Ovary (tissue), 9 donors: ENCODE data around the gene ZNRD2. TPM values are rescaled to one million over a fixed set of nuclear protein-coding genes. Genes with fewer than 3 reads are reported as not detected.

ENCODE experiments used
- DNase-seq, 5 donors: peaks; one replicate each; pipeline ENCODE4 v3.0.0-alpha.2; 2019 to 2020
- H3K27ac ChIP-seq, 2 donors: fragments of 200-600 bp; one replicate each; pipeline versions ENCODE4 v1.5.1 to v1.8.0; 2019 to 2022
- H3K27me3 ChIP-seq: fragments of 200-600 bp; one replicate; pipeline ENCODE4 v1.8.0; 2022
- H3K36me3 ChIP-seq: fragments of 200-600 bp; sonication (generic); one replicate; pipeline ENCODE4 v1.5.1; 2019
- H3K4me1 ChIP-seq: one replicate; pipeline ENCODE4 v1.8.1; 2013; ENCODE audit warnings: mild to moderate bottlenecking, moderate library complexity; ENCODE audit not compliant: insufficient read depth
- H3K4me3 ChIP-seq: fragments of 200-600 bp; sonication (generic); one replicate; pipeline ENCODE4 v1.5.1; 2017
- H3K9me3 ChIP-seq, 2 donors: fragments of 200-600 bp in 1 of 2; sonication (generic) in 1 of 2; one replicate each; pipeline versions ENCODE4 v1.5.1 to v1.8.1; 2013 to 2019; ENCODE audit warnings: mild to moderate bottlenecking in 1 of 2, moderate library complexity in 1 of 2
- EP300 ChIP-seq: sonication (generic); formaldehyde crosslinking; IDR thresholded peaks from one replicate; pipeline ENCODE4 v1.6.1; 2017; ENCODE audit warnings: antibody characterized with exemption
- POLR2A ChIP-seq: fragments of 450-650 bp; IDR thresholded peaks from one replicate; pipeline ENCODE4 v1.6.1; 2017; ENCODE audit warnings: antibody characterized with exemption, mild to moderate bottlenecking, moderate library complexity
- WGBS, 3 donors: extraction: QIAGEN DNeasy Blood & Tissue Kit in 1 of 3; methylation state at CpG; one replicate each; pipeline versions ENCODE4 v1.1.5 to v1.1.7; 2013 to 2017; 5-methylcytosine and 5-hydroxymethylcytosine counted together
- intact Hi-C, 4 donors: fragments of 100-400 bp; cut with DNase I; formaldehyde crosslinking; loops; one replicate each; pipeline versions ENCODE4 v1.11.0 to v1.15.1; 2022 to 2023
- polyA plus RNA-seq, 2 donors: library from polyadenylated mRNA; stranded (reverse); fragments of 200-250 nt in 1 of 2; fragments of 350-450 nt in 1 of 2; fragmentation: Illumina TruSeq in 1 of 2; extraction: RNeasy Lipid Tissue Mini Kit (QIAGEN cat#74804) in 1 of 2; gene quantifications; one replicate each; pipeline ENCODE4 v1.2.3, GENCODE V29; 2013 to 2014
- small RNA-seq: library from RNA; depleted of rRNA; stranded (forward); fragments of <200 nt; gene quantifications from one replicate; pipeline ENCODE3, GENCODE V24; 2016
- total RNA-seq, 7 donors: library from RNA; depleted of rRNA in 2 of 7; stranded (reverse); fragments of >200 nt in 2 of 7; fragmentation: NEBNext Ultra II Directional in 3 of 7; extraction: Animal tissue kit (Norgen Biotek cat#: 25700) in 3 of 7; gene quantifications; one replicate each; pipeline versions ENCODE4 v1.1.0 to v1.2.4, GENCODE V29; 2016 to 2023
- TF ChIP-seq, protein P1 (sequence below), 3 donors: fragments of 450-650 bp in 2 of 3; fragments of 200-600 bp in 1 of 3; IDR thresholded peaks; one replicate each; pipeline versions ENCODE4 v1.5.1 to v1.8.0; 2016 to 2022; ENCODE audit warnings: antibody characterized with exemption in 3 of 3, mild to moderate bottlenecking in 1 of 3
- donor health status: DM: no; HTN: no; CAD: no; lungs with moderate emphysema.
- donor health status: DM: no; HTN: no; CAD: no.
- donor health status: Bipolar disorder and iron deficiency.
- donor health status: DM: yes; HTN: yes; CAD: no.
- donor health status: DM: no; HTN: no; CAD: no.
- donor health status: DM: yes; HTN: yes; CAD: no.

ZNRD2 gene
- total and polyA plus RNA-seq, 9 donors, result 2.3 to 61.8 (median 39.2) TPM

DNA sequence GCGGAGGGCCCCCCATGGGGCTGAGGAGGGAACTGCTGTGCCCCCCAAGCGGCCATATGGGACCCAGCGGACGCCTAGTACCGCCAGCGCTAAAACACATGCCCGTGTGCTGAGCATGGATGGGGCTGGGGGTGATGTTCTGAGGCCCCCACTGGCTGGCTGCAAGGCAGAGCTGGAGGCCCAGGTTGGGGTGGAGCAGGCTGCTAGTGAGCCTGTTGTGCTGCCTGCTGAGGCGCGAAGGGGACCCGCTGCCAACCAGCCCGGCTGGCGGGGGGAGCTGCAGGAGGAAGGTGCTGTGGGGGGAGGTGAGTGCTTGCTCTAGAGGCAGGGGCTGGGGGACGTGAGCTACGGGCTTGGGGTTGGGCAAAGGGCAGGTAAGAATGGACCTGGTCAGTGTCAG, 48.5 kb downstream of the ZNRD2 start:
- H3K27me3 ChIP-seq, result no peaks in the 10 kb centered on the region
- H3K4me1 ChIP-seq, result peaks cover 3% of the 10 kb centered on the region
- intact Hi-C loops, result loop anchor here in 1 of 4 donors (2.0 kb wide), 1 partner anchor 150 kb away; no protein-coding TSS in a partner anchor
- 83 to 90% (median 84%) methylated on average over 14 of the region's 14 CpGs for whole genome bisulfite sequencing, 3 donors
- no peaks in the 10 kb centered on the region for H3K36me3 ChIP-seq
- no peaks in the 10 kb centered on the region for H3K9me3 ChIP-seq
- no peak overlapping the region for H3K4me3 ChIP-seq
- TF ChIP-seq POLR2A (no peak), EP300 (no peak)
- TF ChIP-seq, protein P1, sequence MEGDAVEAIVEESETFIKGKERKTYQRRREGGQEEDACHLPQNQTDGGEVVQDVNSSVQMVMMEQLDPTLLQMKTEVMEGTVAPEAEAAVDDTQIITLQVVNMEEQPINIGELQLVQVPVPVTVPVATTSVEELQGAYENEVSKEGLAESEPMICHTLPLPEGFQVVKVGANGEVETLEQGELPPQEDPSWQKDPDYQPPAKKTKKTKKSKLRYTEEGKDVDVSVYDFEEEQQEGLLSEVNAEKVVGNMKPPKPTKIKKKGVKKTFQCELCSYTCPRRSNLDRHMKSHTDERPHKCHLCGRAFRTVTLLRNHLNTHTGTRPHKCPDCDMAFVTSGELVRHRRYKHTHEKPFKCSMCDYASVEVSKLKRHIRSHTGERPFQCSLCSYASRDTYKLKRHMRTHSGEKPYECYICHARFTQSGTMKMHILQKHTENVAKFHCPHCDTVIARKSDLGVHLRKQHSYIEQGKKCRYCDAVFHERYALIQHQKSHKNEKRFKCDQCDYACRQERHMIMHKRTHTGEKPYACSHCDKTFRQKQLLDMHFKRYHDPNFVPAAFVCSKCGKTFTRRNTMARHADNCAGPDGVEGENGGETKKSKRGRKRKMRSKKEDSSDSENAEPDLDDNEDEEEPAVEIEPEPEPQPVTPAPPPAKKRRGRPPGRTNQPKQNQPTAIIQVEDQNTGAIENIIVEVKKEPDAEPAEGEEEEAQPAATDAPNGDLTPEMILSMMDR (IDR thresholded peaks at IDR 0.05), result no peak
- no peak overlapping the region for H3K27ac ChIP-seq
- peak in 1 of 5 donors; percentile 29 for DNase-seq

DNA sequence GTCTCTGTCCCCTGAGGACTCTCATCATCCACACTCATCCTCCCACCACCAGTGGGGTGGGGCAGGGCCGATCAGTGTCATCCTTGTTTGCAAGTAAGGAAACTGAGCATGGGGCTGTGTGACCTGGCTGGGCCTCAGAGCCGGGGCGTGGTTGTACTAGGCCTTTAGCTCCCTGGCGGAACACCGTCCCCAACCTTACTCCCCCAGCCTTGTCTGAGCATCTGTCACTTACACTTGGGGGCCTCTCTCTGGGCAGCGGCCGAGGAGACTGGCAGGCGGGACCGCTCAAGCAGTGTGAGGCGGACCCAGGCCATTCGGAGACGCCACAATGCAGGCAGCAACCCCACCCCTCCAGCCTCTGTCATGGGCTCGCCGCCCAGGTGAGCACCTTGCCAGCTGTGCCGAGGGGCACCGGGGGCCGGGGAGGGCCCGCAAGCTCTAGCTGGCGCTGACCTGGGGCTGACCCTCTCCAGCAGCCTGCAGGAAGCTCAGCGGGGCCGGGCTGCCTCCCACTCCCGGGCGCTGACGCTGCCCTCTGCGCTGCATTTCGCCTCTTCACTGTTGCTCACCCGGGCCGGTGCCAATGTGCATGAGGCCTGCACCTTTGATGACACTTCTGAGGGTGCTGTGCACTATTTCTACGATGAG, 49.1 kb downstream of the ZNRD2 start:
- no peaks in the 10 kb centered on the region for H3K9me3 ChIP-seq
- intact Hi-C loops, result loop anchor here in 1 of 4 donors (2.0 kb wide), 1 partner anchor 149 kb away; no protein-coding TSS in a partner anchor
- 86 to 89% (median 87%) methylated on average over 27 to 29 of the region's 29 CpGs for WGBS, 3 donors
- H3K4me3 ChIP-seq, result no peak overlapping the region
- no peaks in the 10 kb centered on the region for H3K27me3 ChIP-seq
- peaks cover 3% of the 10 kb centered on the region for H3K4me1 ChIP-seq
- TF ChIP-seq EP300 (no peak), POLR2A (no peak)
- TF ChIP-seq, protein P1 (IDR thresholded peaks at IDR 0.05), result no peak
- DNase-seq, result peak in 1 of 5 donors; percentile 31
- no peak overlapping the region for H3K27ac ChIP-seq
- no peaks in the 10 kb centered on the region for H3K36me3 ChIP-seq

DNA sequence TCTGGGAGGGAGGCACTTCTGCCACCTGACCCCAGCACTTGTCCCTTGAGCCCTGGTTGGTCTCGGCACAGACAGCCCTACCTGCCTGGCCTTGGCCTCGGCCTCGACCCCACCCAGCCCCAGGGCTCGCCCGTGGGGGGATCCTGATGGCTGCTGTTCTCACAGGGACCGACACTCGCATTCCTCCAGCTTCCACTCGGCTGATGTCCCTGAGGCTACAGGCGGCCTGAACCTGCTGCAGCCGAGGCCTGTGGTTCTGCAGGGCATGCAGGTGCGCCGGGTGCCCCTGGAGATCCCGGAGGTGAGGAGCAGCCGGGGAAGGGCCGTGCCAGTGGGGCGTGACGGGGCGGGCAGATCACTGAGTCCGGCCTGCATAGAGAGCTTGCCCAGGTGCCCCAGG, 50.4 kb downstream of the ZNRD2 start:
- no peak overlapping the region for H3K27ac ChIP-seq
- H3K27me3 ChIP-seq, result no peaks in the 10 kb centered on the region
- no peaks in the 10 kb centered on the region for H3K9me3 ChIP-seq
- peak in 1 of 5 donors; percentile 21 for DNase-seq
- 89 to 91% (median 90%) methylated on average over 19 of the region's 19 CpGs for WGBS, 3 donors
- H3K4me3 ChIP-seq, result no peak overlapping the region
- no peaks in the 10 kb centered on the region for H3K36me3 ChIP-seq
- intact Hi-C loops, result no loop called here
- TF ChIP-seq, protein P1 (IDR thresholded peaks at IDR 0.05), result no peak
- TF ChIP-seq POLR2A (no peak), EP300 (no peak)
- peaks cover 3% of the 10 kb centered on the region for H3K4me1 ChIP-seq

DNA sequence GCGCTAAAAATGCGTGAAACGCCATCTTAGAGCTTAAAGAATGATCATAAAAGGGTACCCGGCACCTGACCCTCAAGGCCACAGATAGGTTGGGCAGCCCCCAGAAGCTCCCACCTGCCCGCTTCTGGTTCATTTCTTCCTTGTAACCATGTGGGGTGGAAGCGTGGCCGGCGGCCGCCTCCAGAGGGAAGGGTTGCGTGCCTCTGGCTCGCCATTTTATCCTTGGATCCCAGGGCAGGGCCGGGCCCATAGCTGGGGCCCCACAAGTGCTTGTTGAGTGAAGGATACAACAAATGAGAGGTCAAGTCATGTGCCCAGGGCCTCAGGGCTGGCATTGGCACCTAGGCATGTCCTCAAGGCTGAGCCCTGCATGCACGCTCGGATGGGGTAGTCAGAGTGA, 51.2 kb downstream of the ZNRD2 start:
- H3K4me3 ChIP-seq, result no peak overlapping the region
- H3K27ac ChIP-seq, result no peak overlapping the region
- peaks cover 3% of the 10 kb centered on the region for H3K4me1 ChIP-seq
- no peaks in the 10 kb centered on the region for H3K9me3 ChIP-seq
- DNase-seq, result no peak
- no peaks in the 10 kb centered on the region for H3K36me3 ChIP-seq
- H3K27me3 ChIP-seq, result no peaks in the 10 kb centered on the region
- no peak for TF ChIP-seq EP300
- intact Hi-C loops, result no loop called here
- 91 to 94% (median 93%) methylated on average over 14 of the region's 14 CpGs for WGBS, 3 donors

Small RNA genes within 50 kb of the gene (small RNA-seq; reads per million reads assigned to genes)
- gene AP001362.1, result not detected

Other genes with a start within 250 kb of the ZNRD2 start
- 10 to 100 TPM; 49.7 to 99.1 (median 85.4) TPM for gene DPF2, start 236.6 kb upstream of the ZNRD2 start, total RNA-seq
- 10 to 100 TPM; 52.0 to 78.4 TPM for gene DPF2, start 236.6 kb upstream of the ZNRD2 start, polyA plus RNA-seq
- under 1 TPM in 6 of 7 donors, not detected in 1; 0.11 to 0.72 (median 0.34) TPM for gene TIGD3, start 215.7 kb upstream of the ZNRD2 start, total RNA-seq
- under 1 TPM in 1 of 2 donors, not detected in 1; 0.31 TPM for gene TIGD3, start 215.7 kb upstream of the ZNRD2 start, polyA plus RNA-seq
- 1 to 10 TPM; 3.2 to 8.7 (median 4.6) TPM for gene SLC25A45, start 187.8 kb upstream of the ZNRD2 start, total RNA-seq
- gene SLC25A45, start 187.8 kb upstream of the ZNRD2 start, polyA plus RNA-seq, result 1 to 10 TPM; 2.7 to 3.4 TPM
- gene FRMD8, start 183.8 kb upstream of the ZNRD2 start, total RNA-seq, result 10 to 100 TPM; 21.2 to 41.7 (median 25.5) TPM
- gene FRMD8, start 183.8 kb upstream of the ZNRD2 start, polyA plus RNA-seq, result 10 to 100 TPM in 1 of 2 donors, 1 to 10 TPM in 1; 4.3 to 15.8 TPM
- gene NEAT1, start 147.7 kb upstream of the ZNRD2 start, total RNA-seq, result 100 to 1,000 TPM; 175 to 850 (median 372) TPM
- 100 to 1,000 TPM; 216 to 268 TPM for gene NEAT1, start 147.7 kb upstream of the ZNRD2 start, polyA plus RNA-seq
- gene MALAT1, start 71.4 kb upstream of the ZNRD2 start, total RNA-seq, result over 10,000 TPM in 4 of 7 donors, 1,000 to 10,000 TPM in 3; 4,813 to 13,132 (median 10,519) TPM
- gene MALAT1, start 71.4 kb upstream of the ZNRD2 start, polyA plus RNA-seq, result 100 to 1,000 TPM; 396 to 616 TPM
- gene SCYL1, start 45.4 kb upstream of the ZNRD2 start, total RNA-seq, result 100 to 1,000 TPM in 1 of 7 donors, 10 to 100 TPM in 6; 59.0 to 118 (median 96.2) TPM
- gene SCYL1, start 45.4 kb upstream of the ZNRD2 start, polyA plus RNA-seq, result 10 to 100 TPM; 11.7 to 71.6 TPM
- 100 to 1,000 TPM; 143 to 292 (median 198) TPM for gene LTBP3, start 12.1 kb upstream of the ZNRD2 start, total RNA-seq
- gene LTBP3, start 12.1 kb upstream of the ZNRD2 start, polyA plus RNA-seq, result 100 to 1,000 TPM in 1 of 2 donors, 10 to 100 TPM in 1; 35.9 to 130 TPM
- gene FAM89B, start 2.1 kb downstream of the ZNRD2 start, total RNA-seq, result 10 to 100 TPM; 41.0 to 74.0 (median 53.3) TPM
- gene FAM89B, start 2.1 kb downstream of the ZNRD2 start, polyA plus RNA-seq, result 10 to 100 TPM in 1 of 2 donors, 1 to 10 TPM in 1; 1.9 to 47.8 TPM
- 10 to 100 TPM; 21.7 to 63.0 (median 40.3) TPM for gene EHBP1L1, start 5.6 kb downstream of the ZNRD2 start, total RNA-seq
- 10 to 100 TPM; 24.5 to 42.4 TPM for gene EHBP1L1, start 5.6 kb downstream of the ZNRD2 start, polyA plus RNA-seq
- 1 to 10 TPM in 3 of 7 donors, under 1 TPM in 4; 0.65 to 4.0 (median 0.95) TPM for gene KCNK7, start 25.3 kb downstream of the ZNRD2 start, total RNA-seq
- 1 to 10 TPM in 1 of 2 donors, not detected in 1; 1.5 TPM for gene KCNK7, start 25.3 kb downstream of the ZNRD2 start, polyA plus RNA-seq
- gene MAP3K11, start 43.7 kb downstream of the ZNRD2 start, total RNA-seq, result 10 to 100 TPM; 23.2 to 51.9 (median 46.0) TPM
- gene MAP3K11, start 43.7 kb downstream of the ZNRD2 start, polyA plus RNA-seq, result 10 to 100 TPM in 1 of 2 donors, 1 to 10 TPM in 1; 6.7 to 27.9 TPM
- gene PCNX3, start 45.3 kb downstream of the ZNRD2 start, total RNA-seq, result 10 to 100 TPM; 10.6 to 42.1 (median 28.2) TPM
- gene PCNX3, start 45.3 kb downstream of the ZNRD2 start, polyA plus RNA-seq, result 10 to 100 TPM in 1 of 2 donors, 1 to 10 TPM in 1; 3.3 to 14.8 TPM
- gene SIPA1, start 67.6 kb downstream of the ZNRD2 start, total RNA-seq, result 10 to 100 TPM; 15.0 to 48.2 (median 42.6) TPM
- gene SIPA1, start 67.6 kb downstream of the ZNRD2 start, polyA plus RNA-seq, result 10 to 100 TPM; 10.0 to 26.7 TPM
- 100 to 1,000 TPM in 1 of 7 donors, 10 to 100 TPM in 6; 50.8 to 102 (median 91.6) TPM for gene RELA, start 92.4 kb downstream of the ZNRD2 start, total RNA-seq
- 10 to 100 TPM; 52.0 to 55.0 TPM for gene RELA, start 92.4 kb downstream of the ZNRD2 start, polyA plus RNA-seq
- 100 to 1,000 TPM in 1 of 7 donors, 10 to 100 TPM in 6; 64.5 to 110 (median 78.2) TPM for gene KAT5, start 141.8 kb downstream of the ZNRD2 start, total RNA-seq
- 10 to 100 TPM; 56.1 to 67.0 TPM for gene KAT5, start 141.8 kb downstream of the ZNRD2 start, polyA plus RNA-seq
- 100 to 1,000 TPM in 1 of 7 donors, 10 to 100 TPM in 6; 42.5 to 154 (median 49.7) TPM for gene RNASEH2C, start 150.3 kb downstream of the ZNRD2 start, total RNA-seq
- 10 to 100 TPM; 17.9 to 67.2 TPM for gene RNASEH2C, start 150.3 kb downstream of the ZNRD2 start, polyA plus RNA-seq
- 10 to 100 TPM in 2 of 7 donors, 1 to 10 TPM in 5; 4.6 to 14.7 (median 8.6) TPM for gene AP5B1, start 210.5 kb downstream of the ZNRD2 start, total RNA-seq
- 1 to 10 TPM; 2.3 to 6.6 TPM for gene AP5B1, start 210.5 kb downstream of the ZNRD2 start, polyA plus RNA-seq
- gene OVOL1, start 216.6 kb downstream of the ZNRD2 start, total RNA-seq, result 1 to 10 TPM in 1 of 7 donors, under 1 TPM in 2, not detected in 4; 0.24 to 3.6 (median 0.31) TPM
- not detected for gene OVOL1, start 216.6 kb downstream of the ZNRD2 start, polyA plus RNA-seq